GM21367 (cell line): ENCODE measurements around the gene BAG1.

ENCODE experiments used
- ATAC-seq: cut with Tn5 transposase; IDR thresholded peaks from one replicate; pipeline ENCODE4 v1.9.1; 2021; ENCODE audit not compliant: unreplicated experiment

Gene BAG1

GRCh38 chr9:33264473-33265177 is at the start of gene BAG1, which contains the start of gene CHMP5:
BAG1 (minus strand) TSS chr9:33264708.
CHMP5 (plus strand) TSS chr9:33265049; CDS start chr9:33265079, 30 bp downstream.
- peak; percentile 76 for ATAC-seq

DNA sequence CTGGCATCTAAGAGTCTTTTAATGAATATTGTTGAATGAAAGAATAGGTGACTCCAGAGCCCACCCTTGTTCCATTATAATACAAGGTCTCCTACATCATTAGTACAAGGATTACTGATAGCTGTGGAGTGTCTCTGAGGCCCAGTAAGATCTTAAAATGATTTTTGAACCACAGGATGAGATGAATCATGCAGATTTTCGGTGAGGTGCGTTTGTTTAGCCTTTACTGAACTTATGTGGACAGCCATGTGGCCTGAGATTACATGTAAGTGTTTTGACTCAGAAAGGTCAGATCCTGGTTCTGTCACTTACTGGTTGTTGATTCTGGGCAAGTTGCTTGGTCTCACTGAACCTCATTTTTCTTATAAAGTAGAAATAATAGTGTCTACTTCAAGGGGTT is 47.4 kb upstream of the BAG1 start:
- ATAC-seq: no peak

GRCh38 chr9:33310748-33311147 is 46.2 kb upstream of the BAG1 start:
- ATAC-seq: no peak

DNA sequence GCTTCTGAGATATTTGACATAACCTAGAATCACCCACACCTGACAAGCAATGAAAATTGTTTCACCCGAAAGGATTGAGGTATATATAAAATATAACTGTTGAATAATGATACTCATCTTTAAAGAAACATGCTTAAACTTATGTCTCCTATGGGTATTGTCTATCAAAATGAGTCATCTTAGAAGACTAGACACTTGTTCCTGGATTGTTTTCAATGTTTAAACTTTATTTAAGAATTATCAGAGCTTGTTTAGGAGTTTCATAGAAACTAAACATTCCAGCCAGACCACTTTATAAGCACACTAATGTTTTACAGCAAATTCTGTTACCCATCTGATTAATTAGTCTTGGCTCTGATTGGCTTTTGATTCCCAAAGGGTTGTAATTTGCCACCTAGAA is 45.4 kb upstream of the BAG1 start:
- ATAC-seq: no peak

GRCh38 chr9:33307067-33307466 is 42.6 kb upstream of the BAG1 start:
- ATAC-seq: no peak

DNA sequence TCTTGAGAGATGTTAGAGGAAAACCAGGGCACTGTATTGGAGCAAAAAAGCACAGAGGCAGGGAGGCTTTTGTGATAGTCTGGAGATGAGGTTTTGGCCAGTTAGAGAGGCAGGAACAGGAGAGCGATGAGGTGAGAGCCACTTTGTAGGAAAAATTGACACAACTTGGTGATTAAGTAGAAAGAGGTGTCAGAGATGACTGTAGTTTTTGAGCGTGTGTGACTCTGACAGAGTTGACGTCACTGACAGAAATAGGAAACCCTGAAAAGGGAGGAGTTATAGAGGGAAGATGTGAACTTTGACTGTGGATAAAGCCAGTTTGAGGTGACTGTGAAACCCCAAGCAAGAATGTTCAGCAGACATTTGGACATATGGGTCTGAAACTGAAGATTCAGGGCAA is 41.5 kb upstream of the BAG1 start:
- no peak for ATAC-seq

GRCh38 chr9:33304362-33304761 is 39.9 kb upstream of the BAG1 start:
- no peak for ATAC-seq

- ATAC-seq: no peak
Observed at GRCh38 chr9:33300546-33300945, 36.0 kb upstream of the BAG1 start.

- ATAC-seq: peak; percentile 89
Observed at GRCh38 chr9:33297432-33297831, 32.9 kb upstream of the BAG1 start.

- peak; percentile 35 for ATAC-seq
Observed at GRCh38 chr9:33295571-33295970, 31.1 kb upstream of the BAG1 start.

- no peak for ATAC-seq
Observed at GRCh38 chr9:33294670-33295432, 30.3 kb upstream of the BAG1 start.

GRCh38 chr9:33293782-33294181 is 29.3 kb upstream of the BAG1 start:
- ATAC-seq: no peak

- no peak for ATAC-seq
Observed at GRCh38 chr9:33291901-33292300, 27.4 kb upstream of the BAG1 start.

GRCh38 chr9:33291031-33291397 is 26.5 kb upstream of the BAG1 start:
- ATAC-seq: no peak

DNA sequence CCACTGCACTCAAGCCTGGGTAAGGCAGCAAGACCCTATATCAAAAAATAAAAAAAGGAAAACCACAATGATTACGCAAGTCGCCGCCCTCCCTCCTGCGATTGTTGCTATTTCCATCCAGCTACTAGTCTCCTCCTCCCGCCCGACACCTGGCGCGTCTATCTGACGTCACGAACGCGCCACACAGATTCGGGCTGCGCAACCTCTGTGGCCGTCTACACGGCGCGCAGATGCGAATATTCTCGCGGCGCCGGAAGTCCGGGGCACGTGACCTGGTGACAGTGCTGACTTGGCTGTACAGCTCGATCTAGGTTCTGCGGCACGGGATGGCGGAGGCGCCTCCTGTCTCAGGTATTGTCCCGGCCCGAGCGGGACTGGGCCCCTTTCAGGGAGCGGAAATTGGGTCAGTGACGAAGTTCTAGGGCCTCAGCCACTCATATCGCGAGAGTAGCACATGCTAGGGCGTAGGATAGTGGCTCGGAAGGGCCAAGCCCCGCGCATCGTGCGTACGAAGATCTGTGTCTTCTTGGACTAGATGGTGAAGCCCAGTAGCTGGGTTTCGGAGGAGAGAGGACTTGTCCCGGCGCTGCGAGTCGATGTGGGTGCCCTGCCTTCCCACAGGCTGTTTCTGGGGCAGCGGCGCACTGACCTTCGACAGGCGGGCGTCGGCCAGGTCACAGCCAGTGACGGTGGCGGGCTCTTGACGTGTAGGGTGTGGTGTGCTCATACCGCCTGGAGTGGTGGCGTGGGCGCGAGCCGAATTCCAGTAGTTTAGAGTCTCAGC is 25.9 kb upstream of the BAG1 start, which contains the start of gene NFX1:
NFX1 (plus strand) TSS at position 270 of the 784 bp plus-strand sequence; CDS start at position 327, 57 bp downstream.
- peak; percentile 75 for ATAC-seq

GRCh38 chr9:33289936-33290246 is 25.4 kb upstream of the BAG1 start:
- ATAC-seq: no peak

DNA sequence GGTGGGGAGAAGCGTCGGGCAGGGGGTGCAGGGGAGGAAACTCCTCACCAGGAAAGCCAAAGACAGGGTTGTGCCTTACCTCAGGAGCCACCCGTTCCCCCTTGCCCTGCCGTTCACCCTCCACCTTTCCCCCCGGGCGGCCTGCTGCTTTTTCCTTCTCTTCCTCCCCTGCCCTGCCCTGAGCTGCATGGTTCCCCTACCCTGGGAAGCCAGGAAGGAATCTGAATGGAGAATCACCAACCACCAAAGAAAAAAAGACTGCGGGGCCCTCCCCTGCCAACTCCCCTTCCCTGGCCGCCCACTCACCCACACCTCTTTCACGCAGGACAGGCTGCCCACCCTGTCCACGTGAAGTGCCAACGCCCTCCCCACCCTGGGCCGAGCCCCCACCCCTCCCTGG is 25.0 kb upstream of the BAG1 start:
- ATAC-seq: no peak

GRCh38 chr9:33288828-33289483 is 24.4 kb upstream of the BAG1 start:
- no peak for ATAC-seq

DNA sequence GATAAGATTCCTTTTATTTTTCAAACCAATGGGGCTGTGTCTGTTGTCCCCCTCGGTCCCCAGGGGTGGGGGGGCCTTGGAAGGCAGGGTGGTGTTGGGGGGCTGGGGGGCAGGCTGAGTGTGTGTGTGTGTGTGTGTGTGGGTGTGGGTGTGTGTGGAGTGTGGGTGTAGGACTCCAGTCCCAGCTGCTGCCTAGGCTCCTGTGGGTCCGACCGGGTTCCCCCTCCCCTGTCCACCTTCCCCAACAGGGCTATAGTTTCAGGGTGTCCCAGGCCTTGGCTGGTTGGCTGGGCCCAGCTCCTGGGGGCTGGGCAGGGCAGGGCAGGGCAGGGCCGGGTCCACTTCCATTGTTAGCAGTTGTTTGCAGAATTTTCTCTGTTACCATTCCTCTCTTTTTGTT is 23.7 kb upstream of the BAG1 start:
- no peak for ATAC-seq

DNA sequence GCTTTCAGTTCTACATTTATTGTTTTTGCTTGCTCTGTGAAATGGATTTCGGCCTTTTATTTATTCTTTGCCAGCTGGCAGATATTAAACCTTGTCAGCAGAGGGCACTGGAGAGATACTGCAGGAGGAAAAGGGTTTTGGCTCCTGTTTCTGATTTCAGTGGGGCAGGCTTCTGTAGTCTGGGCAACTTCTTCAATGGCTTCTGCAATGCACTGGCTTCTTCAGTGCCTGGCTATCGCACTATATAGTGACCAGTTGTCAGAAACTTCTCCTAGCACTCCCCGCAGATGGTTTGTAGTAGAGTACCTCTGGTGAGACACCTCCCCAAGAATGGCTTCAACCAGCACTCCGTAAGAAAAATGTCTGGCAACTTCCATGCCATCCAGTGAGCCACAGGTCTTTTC is 22.6 kb upstream of the BAG1 start:
- no peak for ATAC-seq

DNA sequence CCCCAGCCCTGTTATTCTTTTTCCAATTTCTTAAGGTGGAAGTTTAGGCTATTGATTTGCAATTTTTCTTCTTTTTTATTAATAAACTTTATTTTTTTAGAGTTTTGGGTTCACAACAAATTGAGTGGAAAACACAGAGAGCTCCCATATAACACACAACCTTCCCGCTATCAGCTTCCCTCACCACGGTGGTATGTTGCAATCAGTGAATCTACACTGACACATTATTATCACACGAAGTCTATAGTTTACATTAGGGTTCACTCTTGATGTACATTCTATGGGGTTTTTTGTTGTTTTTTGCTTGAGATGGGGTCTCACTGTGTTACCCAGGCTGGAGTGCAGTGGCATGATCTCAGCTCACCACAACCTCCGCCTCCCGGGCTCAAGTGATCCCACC is 21.0 kb upstream of the BAG1 start:
- ATAC-seq: no peak
